IMR-90 (cell line): ENCODE measurements around the gene SINHCAF. TPM values are rescaled to one million over a fixed set of nuclear protein-coding genes. Genes with fewer than 3 reads are reported as not detected.

Experiments used
- ATAC-seq: fragments of 200-7000 bp; cut with Tn5 transposase; 2 replicates; pipeline ENCODE4 v1.9.1; 2020; ENCODE audit warnings: low read depth, mild to moderate bottlenecking, moderate library complexity
- BruUV-seq: library from RNA; stranded (reverse); fragments of 400-500 nt; replicated peaks from 2 replicates; lab custom pipeline; 2021; lab: Mats Ljungman, UMichigan
- CTCF ChIA-PET: fragments of 300-600 bp; formaldehyde crosslinking; extraction: SDS; loops from one replicate; lab custom pipeline; 2021; ENCODE audit warnings: antibody characterized with exemption; lab: Yijun Ruan, JAX
- POLR2A ChIA-PET: fragments of 300-600 bp; sonication (Branson Sonifier 250); formaldehyde crosslinking; loops from one replicate; lab custom pipeline; 2022; ENCODE audit warnings: antibody characterized with exemption; ENCODE audit not compliant: unreplicated experiment; lab: Charles Lee
- DNase-seq: peaks from one replicate; pipeline ENCODE4 v3.0.0; 2013
- H2AFZ ChIP-seq: replicated peaks from 2 replicates; pipeline ENCODE3; 2013; ENCODE audit warnings: low read length, mild to moderate bottlenecking; ENCODE audit not compliant: poor library complexity
- H2AK5ac ChIP-seq: 2 replicates; pipeline ENCODE4 v1.6.1; 2013; ENCODE audit warnings: low read depth, low read length, inconsistent platforms
- H2AK9ac ChIP-seq: replicated peaks from 2 replicates; pipeline ENCODE3; 2013; ENCODE audit warnings: mild to moderate bottlenecking, low read depth, low read length, moderate library complexity; ENCODE audit not compliant: poor library complexity
- H2BK120ac ChIP-seq: 2 replicates; pipeline ENCODE4 v1.6.1; 2013; ENCODE audit warnings: low read depth, low read length, inconsistent platforms
- H2BK15ac ChIP-seq: 3 replicates; pipeline ENCODE4 v1.6.1; 2013; ENCODE audit warnings: low read depth, low read length, inconsistent platforms
- H2BK20ac ChIP-seq: 2 replicates; pipeline ENCODE4 v1.6.1; 2013; ENCODE audit warnings: low read depth, mild to moderate bottlenecking, inconsistent platforms, low read length, moderate library complexity
- H2BK5ac ChIP-seq: 2 replicates; pipeline ENCODE4 v1.6.1; 2013; ENCODE audit warnings: mild to moderate bottlenecking, low read depth, low read length, inconsistent platforms; ENCODE audit not compliant: poor library complexity, severe bottlenecking
- H3K14ac ChIP-seq: replicated peaks from 2 replicates; pipeline ENCODE4 v1.6.1; 2013; ENCODE audit warnings: low read depth, low read length, inconsistent platforms
- H3K18ac ChIP-seq: 2 replicates; pipeline ENCODE4 v1.6.1; 2013; ENCODE audit warnings: low read depth, low read length, control low read depth
- H3K23ac ChIP-seq: 2 replicates; pipeline ENCODE4 v1.6.1; 2013; ENCODE audit warnings: low read depth, low read length, inconsistent platforms
- H3K27ac ChIP-seq: 2 replicates; pipeline ENCODE4 v1.5.1; 2013; ENCODE audit warnings: mild to moderate bottlenecking, control low read depth, low read length; ENCODE audit not compliant: insufficient read depth
- H3K27me3 ChIP-seq: 2 replicates; pipeline ENCODE4 v1.6.1; 2013; ENCODE audit warnings: low read length; ENCODE audit not compliant: control insufficient read depth, insufficient read depth
- H3K36me3 ChIP-seq: 2 replicates; pipeline ENCODE4 v1.6.1; 2013; ENCODE audit warnings: low read length, mixed read lengths; ENCODE audit not compliant: control insufficient read depth, insufficient read depth
- H3K4ac ChIP-seq: 2 replicates; pipeline ENCODE4 v1.6.1; 2013; ENCODE audit warnings: low read depth, low read length, inconsistent platforms
- H3K4me1 ChIP-seq: 2 replicates; pipeline ENCODE4 v1.6.1; 2013; ENCODE audit warnings: low read length, mixed read lengths; ENCODE audit not compliant: control insufficient read depth, insufficient read depth
- H3K4me2 ChIP-seq: 2 replicates; pipeline ENCODE4 v1.6.1; 2013; ENCODE audit warnings: low read depth, mild to moderate bottlenecking, control low read depth, low read length, moderate library complexity
- H3K4me3 ChIP-seq: 2 replicates; pipeline ENCODE4 v1.5.1; 2013; ENCODE audit warnings: low read depth, mild to moderate bottlenecking, control low read depth, low read length, moderate library complexity; ENCODE audit not compliant: insufficient read depth
- H3K56ac ChIP-seq: 2 replicates; pipeline ENCODE4 v1.6.1; 2013; ENCODE audit warnings: low read length, inconsistent platforms; ENCODE audit not compliant: insufficient read depth; ENCODE audit errors: extremely low read depth
- H3K79me1 ChIP-seq, 2 experiments: 2 replicates each; pipeline ENCODE4 v1.6.1; 2013; ENCODE audit warnings: low read length in 2 of 2, inconsistent platforms in 1 of 2, low read depth in 1 of 2
- H3K9ac ChIP-seq: 2 replicates; pipeline ENCODE4 v1.6.1; 2013; ENCODE audit warnings: low read depth, low read length, control low read depth
- H3K9me1 ChIP-seq: 2 replicates; pipeline ENCODE4 v1.6.1; 2013; ENCODE audit warnings: low read length, inconsistent platforms; ENCODE audit not compliant: insufficient read depth
- H3K9me3 ChIP-seq: 2 replicates; pipeline ENCODE4 v1.6.1; 2013; ENCODE audit warnings: low read length; ENCODE audit not compliant: control insufficient read depth, insufficient read depth
- H4K20me1 ChIP-seq: 2 replicates; pipeline ENCODE4 v1.6.1; 2013; ENCODE audit warnings: low read length, inconsistent platforms; ENCODE audit not compliant: insufficient read depth
- H4K5ac ChIP-seq: 2 replicates; pipeline ENCODE4 v1.6.1; 2013; ENCODE audit warnings: mild to moderate bottlenecking, low read depth, low read length, control low read depth
- H4K8ac ChIP-seq, 2 experiments: 2 replicates each; pipeline ENCODE4 v1.6.1; 2013; ENCODE audit warnings: low read depth in 2 of 2, low read length in 2 of 2, control low read depth in 1 of 2, inconsistent platforms in 1 of 2
- H4K91ac ChIP-seq: 2 replicates; pipeline ENCODE4 v1.6.1; 2013; ENCODE audit warnings: low read depth, low read length, inconsistent platforms; ENCODE audit not compliant: insufficient read depth
- BHLHE40 ChIP-seq: fragments of 150-350 bp; IDR thresholded peaks from 2 replicates; pipeline ENCODE4 v1.6.1; 2016; ENCODE audit warnings: mild to moderate bottlenecking, low read depth, low read length
- CEBPB ChIP-seq: IDR thresholded peaks from 2 replicates; pipeline ENCODE4 v1.6.1; 2012; ENCODE audit warnings: low read depth, low read length, improper control_type of control experiment
- CHD1 ChIP-seq: IDR thresholded peaks from 2 replicates; pipeline ENCODE4 v1.6.1; 2012; ENCODE audit warnings: low read depth, low read length, improper control_type of control experiment
- CTCF ChIP-seq: conservative IDR thresholded peaks from 2 replicates; pipeline ENCODE4 v1.5.1; 2012; ENCODE audit warnings: mild to moderate bottlenecking, low read depth, low read length, improper control_type of control experiment
- ELK1 ChIP-seq: fragments of 150-350 bp; IDR thresholded peaks from 2 replicates; pipeline ENCODE4 v1.6.1; 2016; ENCODE audit warnings: low read depth, mild to moderate bottlenecking, low read length, moderate library complexity, borderline replicate concordance
- FOS ChIP-seq: fragments of 150-350 bp; IDR thresholded peaks from 2 replicates; pipeline ENCODE4 v1.6.1; 2016; ENCODE audit warnings: low read depth, low read length
- MAFK ChIP-seq: IDR thresholded peaks from 2 replicates; pipeline ENCODE4 v1.6.1; 2012; ENCODE audit warnings: low read depth, low read length, improper control_type of control experiment
- MAZ ChIP-seq: IDR thresholded peaks from 2 replicates; pipeline ENCODE4 v1.6.1; 2012; ENCODE audit warnings: low read depth, mild to moderate bottlenecking, low read length, improper control_type of control experiment, moderate library complexity, borderline replicate concordance
- NFE2L2 ChIP-seq: fragments of 150-350 bp; IDR thresholded peaks from 2 replicates; pipeline ENCODE4 v1.6.1; 2016; ENCODE audit warnings: low read depth, mild to moderate bottlenecking, low read length
- POLR2A ChIP-seq: IDR thresholded peaks from 2 replicates; pipeline ENCODE4 v1.6.1; 2012; ENCODE audit warnings: mild to moderate bottlenecking, low read depth, low read length
- RAD21 ChIP-seq: IDR thresholded peaks from 2 replicates; pipeline ENCODE4 v1.6.1; 2012; ENCODE audit warnings: low read length, improper control_type of control experiment
- RCOR1 ChIP-seq: IDR thresholded peaks from 2 replicates; pipeline ENCODE4 v1.6.1; 2012; ENCODE audit warnings: mild to moderate bottlenecking, low read length, improper control_type of control experiment; ENCODE audit not compliant: insufficient replicate concordance
- RFX5 ChIP-seq: IDR thresholded peaks from 2 replicates; pipeline ENCODE4 v1.8.0; 2012; ENCODE audit warnings: low read depth, mild to moderate bottlenecking, low read length, moderate library complexity
- WGBS, 2 experiments: methylation state at CpG; one replicate each; pipeline versions ENCODE4 v1.1.5 to v1.1.7; 2013; ENCODE audit warnings: missing lambda C conversion rate in 2 of 2; ENCODE audit not compliant: insufficient read length in 1 of 2; ENCODE audit errors: extremely low coverage in 2 of 2; 5-methylcytosine and 5-hydroxymethylcytosine counted together
- dilution Hi-C: fragments of 300-500 bp; cut with HindIII; formaldehyde crosslinking; loops from one replicate; pipeline ENCODE4 v1.14.3; 2018; ENCODE audit warnings: low sequenced_read_pairs; ENCODE audit not compliant: unreplicated experiment
- in situ Hi-C: fragments of 300-500 bp; cut with MboI; formaldehyde crosslinking; loops from 3 replicates; pipeline ENCODE4 v1.14.3; 2019; ENCODE audit warnings: low sequenced_read_pairs, inconsistent platforms, mixed read lengths
- intact Hi-C: fragments of 100-400 bp; cut with micrococcal nuclease; formaldehyde crosslinking; loops from 2 replicates; pipeline ENCODE4 v1.10.0; 2022
- polyA plus RNA-seq, 3 experiments: library from polyadenylated mRNA; depleted of rRNA; stranded (reverse); fragments of >200 nt; gene quantifications; 2 replicates each; pipeline ENCODE4 v1.2.3, GENCODE V29; 2012; ENCODE audit warnings: low replicate concordance in 1 of 3
- total RNA-seq: library from RNA; depleted of rRNA; stranded (reverse); fragments of >200 nt; gene quantifications from 2 replicates; pipeline ENCODE4 v1.2.3, GENCODE V29; 2012
- TF ChIP-seq, protein P1 (sequence below): fragments of 150-350 bp; IDR thresholded peaks from 2 replicates; pipeline ENCODE4 v1.6.1; 2017; ENCODE audit warnings: mild to moderate bottlenecking, antibody characterized with exemption, low read length, low read depth

Gene SINHCAF
- total and polyA plus RNA-seq, 2 of the 4 experiments (the other 2 are of a cell fraction) = 21.6 to 30.8 TPM

GRCh38 chr12:31277081-31277480, 48.9 kb downstream of the SINHCAF start:
- 100% methylated on average over 1 of the region's 2 CpGs; no CpG with 5 or more reads in 1 of the 2 experiments for WGBS, 2 experiments
- no peak for TF ChIP-seq MAZ
- TF ChIP-seq POLR2A = no peak
- no peak for TF ChIP-seq MAFK
- TF ChIP-seq, protein P1, sequence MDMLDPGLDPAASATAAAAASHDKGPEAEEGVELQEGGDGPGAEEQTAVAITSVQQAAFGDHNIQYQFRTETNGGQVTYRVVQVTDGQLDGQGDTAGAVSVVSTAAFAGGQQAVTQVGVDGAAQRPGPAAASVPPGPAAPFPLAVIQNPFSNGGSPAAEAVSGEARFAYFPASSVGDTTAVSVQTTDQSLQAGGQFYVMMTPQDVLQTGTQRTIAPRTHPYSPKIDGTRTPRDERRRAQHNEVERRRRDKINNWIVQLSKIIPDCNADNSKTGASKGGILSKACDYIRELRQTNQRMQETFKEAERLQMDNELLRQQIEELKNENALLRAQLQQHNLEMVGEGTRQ = no peak
- no peak for TF ChIP-seq CHD1
- TF ChIP-seq NFE2L2 = no peak
- no peak for TF ChIP-seq RFX5
- TF ChIP-seq FOS = no peak
- no peak for TF ChIP-seq RAD21
- no peak for TF ChIP-seq ELK1
- no peak for TF ChIP-seq CTCF
- no peak for TF ChIP-seq RCOR1
- TF ChIP-seq CEBPB = no peak
- TF ChIP-seq BHLHE40 = no peak
- no peak for ATAC-seq
- in situ Hi-C loops = no loop called here
- BruUV-seq = no TSS peak
- H3K9me3 ChIP-seq = no peaks in the 10 kb centered on the region
- no peaks in the 10 kb centered on the region for H3K79me1 ChIP-seq
- no peaks in the 10 kb centered on the region for H3K27me3 ChIP-seq
- no peak overlapping the region for H2BK120ac ChIP-seq
- H2BK5ac ChIP-seq = no peak overlapping the region
- POLR2A ChIA-PET = no interaction called here
- no peak overlapping the region for H3K14ac ChIP-seq
- no peak overlapping the region for H2AFZ ChIP-seq
- H4K8ac ChIP-seq = no peak overlapping the region
- CTCF ChIA-PET = no interaction called here
- H2BK15ac ChIP-seq = no peak overlapping the region
- no peak overlapping the region for H3K4me2 ChIP-seq
- no peak overlapping the region for H3K9ac ChIP-seq
- H3K4ac ChIP-seq = no peak overlapping the region
- H3K23ac ChIP-seq = no peak overlapping the region
- no peak overlapping the region for H2AK9ac ChIP-seq
- no peak overlapping the region for H2BK20ac ChIP-seq
- peaks cover 3% of the 10 kb centered on the region; the same call in 1 of the 2 replicates for H3K36me3 ChIP-seq
- no peak overlapping the region for H4K5ac ChIP-seq
- no peak overlapping the region for H2AK5ac ChIP-seq
- H3K4me1 ChIP-seq = no peaks in the 10 kb centered on the region
- no peak overlapping the region for H3K27ac ChIP-seq
- peaks cover 3% of the 10 kb centered on the region; the same call in 1 of the 2 replicates for H3K9me1 ChIP-seq
- H3K18ac ChIP-seq = no peak overlapping the region
- no peak overlapping the region for H4K91ac ChIP-seq
- DNase-seq = no peak
- no peak overlapping the region for H3K4me3 ChIP-seq
- intact Hi-C loops = loop anchor here (10.0 kb wide), 1 partner anchor 432 kb away; no protein-coding TSS in a partner anchor
- no peaks in the 10 kb centered on the region for H4K20me1 ChIP-seq
- dilution Hi-C loops = no loop called here
- H3K56ac ChIP-seq = no peak overlapping the region
